Stimulated activated effector memory CD8-positive, alpha-beta T cell treated with anti-CD3 and anti-CD28 coated beads, Interleukin-12 subunit alpha, Interleukin-12 subunit beta, amount 100 ng/mL, for 72 hours (primary cell): Measurements from ENCODE around the gene RAB27B.
A peak's percentile ranks its signal among the peaks of the same experiment; 100 is the strongest.

Experiments used
- ATAC-seq: fragments of 150-1000 bp; cut with Tn5 transposase; 2 replicates; pipeline ENCODE4 v1.10.0; 2021
- DNase-seq, 2 donors: peaks; one replicate each; pipeline ENCODE4 v3.0.0; 2021 to 2022; ENCODE audit warnings: low spot score in 2 of 2
- H3K27ac Mint-ChIP-seq: one replicate; pipeline ENCODE4 v1.8.0; 2022; ENCODE audit warnings: mild to moderate bottlenecking, mixed read lengths
- H3K36me3 Mint-ChIP-seq: one replicate; pipeline ENCODE4 v1.8.0; 2022; ENCODE audit warnings: mild to moderate bottlenecking, mixed read lengths
- H3K4me1 Mint-ChIP-seq: one replicate; pipeline ENCODE4 v1.8.0; 2022; ENCODE audit warnings: mixed read lengths
- H3K4me3 Mint-ChIP-seq: one replicate; pipeline ENCODE4 v1.8.0; 2022; ENCODE audit warnings: mild to moderate bottlenecking, mixed read lengths
- H3K9me3 Mint-ChIP-seq: one replicate; pipeline ENCODE4 v1.8.0; 2022; ENCODE audit warnings: mixed read lengths

The RAB27B gene

DNA sequence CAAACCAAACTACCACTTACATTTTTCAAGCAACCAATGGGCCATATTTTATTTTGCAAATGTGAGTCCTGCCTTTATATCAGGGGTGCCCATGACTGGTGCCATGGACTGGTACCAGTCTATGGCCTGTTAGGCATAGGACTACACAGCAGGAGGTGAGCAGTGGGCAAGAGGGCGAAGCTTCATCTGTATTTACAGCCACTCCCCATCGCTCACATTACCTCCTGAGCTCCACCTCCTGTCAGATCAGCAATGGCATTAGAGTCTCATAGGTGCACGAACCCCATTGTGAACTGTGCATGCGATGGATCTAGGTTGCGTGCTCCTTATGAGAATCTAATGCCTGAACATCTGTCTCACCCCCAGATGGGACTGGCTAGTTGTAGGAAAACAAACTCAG lies 77.4 kb downstream of the RAB27B start:
- H3K9me3 Mint-ChIP-seq, result no peaks in the 10 kb centered on the region
- no peak overlapping the region for H3K27ac Mint-ChIP-seq
- H3K4me1 Mint-ChIP-seq, result no peaks in the 10 kb centered on the region
- ATAC-seq (no peak), DNase-seq (no peak)
- H3K36me3 Mint-ChIP-seq, result no peaks in the 10 kb centered on the region
- H3K4me3 Mint-ChIP-seq, result no peak overlapping the region

DNA sequence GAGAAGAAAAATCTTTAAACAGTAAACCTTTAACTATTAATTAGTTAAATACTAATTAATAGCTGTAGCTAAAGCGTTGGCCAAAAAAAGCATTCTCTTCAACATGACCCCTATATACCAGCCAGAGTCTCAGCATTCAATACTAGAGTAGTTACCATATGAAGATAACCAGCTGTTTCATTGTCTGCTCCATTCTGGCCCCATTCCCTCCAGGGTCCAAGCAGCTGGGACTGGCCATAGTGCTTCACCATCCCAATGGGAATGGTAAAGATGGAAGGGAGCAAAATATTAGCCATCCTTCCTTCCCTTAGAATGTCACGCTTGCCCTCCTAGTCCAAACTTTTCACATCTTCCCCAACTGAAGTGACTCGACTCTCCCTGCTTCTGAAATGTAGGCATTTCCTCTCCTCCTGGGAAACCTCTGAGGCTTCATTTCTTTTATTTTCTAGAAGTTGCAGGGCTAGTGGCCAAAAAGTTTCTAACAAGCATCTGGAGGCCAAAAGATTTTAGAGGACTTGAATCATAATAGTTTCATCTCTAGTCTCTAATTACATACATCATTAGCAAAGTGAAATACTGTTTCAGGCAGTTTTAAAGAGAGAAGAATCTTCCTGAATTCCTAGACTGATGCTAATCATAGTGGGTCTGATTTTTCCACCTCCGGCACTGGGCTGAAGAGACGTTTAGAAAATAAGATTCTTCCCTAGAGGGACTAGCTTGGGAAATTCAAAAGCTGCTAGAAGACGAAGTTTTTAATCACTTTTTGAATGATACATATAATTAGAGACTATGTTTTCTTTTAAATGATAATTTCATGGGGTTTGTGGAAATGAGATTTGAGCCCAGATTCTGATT lies 78.3 kb downstream of the RAB27B start:
- Mint-ChIP-seq H3K9me3 (no peaks in the 10 kb centered on the region), H3K4me3 (no peak overlapping the region), H3K4me1 (no peaks in the 10 kb centered on the region), H3K27ac (no peak overlapping the region), H3K36me3 (no peaks in the 10 kb centered on the region)
- no peak for DNase-seq
- ATAC-seq, result no peak

DNA sequence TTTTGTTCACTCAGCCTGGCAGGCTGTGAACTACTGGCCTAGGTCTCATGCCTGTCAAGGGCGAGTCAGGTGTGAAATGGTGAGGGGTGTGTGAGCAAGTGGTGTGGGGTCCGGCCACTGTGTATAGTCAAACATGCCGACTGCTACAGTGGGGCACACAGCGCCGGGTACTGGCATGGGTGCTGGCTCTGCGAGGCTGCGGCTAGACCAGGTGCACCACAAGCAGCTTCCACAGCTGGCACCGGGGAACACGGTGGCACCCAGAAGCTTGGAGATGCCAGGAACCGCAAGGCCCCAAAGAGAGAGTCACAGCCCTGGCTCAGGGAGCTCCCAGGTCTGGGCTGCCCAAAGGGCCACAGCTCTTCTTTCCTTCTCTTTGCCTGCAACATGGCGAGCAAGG lies 81.3 kb downstream of the RAB27B start:
- H3K27ac Mint-ChIP-seq, result no peak overlapping the region
- no peak overlapping the region for H3K4me3 Mint-ChIP-seq
- ATAC-seq, result peak; percentile 19

DNA sequence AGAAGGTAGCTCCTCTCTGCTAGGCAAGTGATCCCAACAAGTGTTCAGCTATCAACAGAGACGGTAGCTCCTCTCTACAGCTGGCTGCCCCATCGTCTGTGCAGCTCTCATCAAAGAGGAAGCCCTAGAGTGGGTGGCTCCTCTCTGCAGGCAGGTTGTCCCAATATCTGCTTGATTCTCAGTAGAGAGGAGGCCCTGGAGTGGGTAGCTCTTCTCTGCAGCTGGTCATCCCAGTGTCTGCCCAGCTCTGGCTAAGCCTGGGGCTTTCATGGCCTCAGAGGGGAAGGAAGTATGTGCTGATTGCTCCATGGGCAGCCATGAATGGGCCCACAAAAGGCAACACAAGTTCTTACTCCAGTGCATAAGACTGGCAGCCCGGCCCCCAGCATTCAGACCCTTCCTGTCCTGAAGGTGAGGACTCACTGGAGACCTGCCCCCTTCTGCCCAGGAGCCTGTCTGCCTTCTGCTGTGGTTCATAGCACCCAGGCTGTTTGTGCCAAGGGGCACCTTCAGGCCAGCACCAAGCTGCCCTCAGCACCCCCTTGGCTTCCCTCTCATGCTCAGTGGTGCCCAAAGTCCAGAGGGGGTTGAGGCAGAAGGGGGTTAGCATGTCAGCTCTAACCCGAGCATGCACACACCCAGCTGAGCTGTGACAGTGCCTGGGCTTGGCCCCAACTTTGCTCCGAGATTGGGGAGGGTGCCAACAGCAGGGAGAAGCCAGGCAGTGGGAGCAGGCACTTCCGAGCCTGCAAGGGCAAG lies 82.1 kb downstream of the RAB27B start:
- H3K4me3 Mint-ChIP-seq, result no peak overlapping the region
- no peak overlapping the region for H3K27ac Mint-ChIP-seq
- H3K4me1 Mint-ChIP-seq, result no peaks in the 10 kb centered on the region
- DNase-seq, result no peak
- H3K36me3 Mint-ChIP-seq, result no peaks in the 10 kb centered on the region
- H3K9me3 Mint-ChIP-seq, result no peaks in the 10 kb centered on the region
- peak; percentile 11 for ATAC-seq

More for the DNA sequence above, 81.3 kb downstream of the RAB27B start:
- Mint-ChIP-seq H3K36me3 (no peaks in the 10 kb centered on the region), H3K4me1 (no peaks in the 10 kb centered on the region), H3K9me3 (no peaks in the 10 kb centered on the region)
- no peak for DNase-seq

DNA sequence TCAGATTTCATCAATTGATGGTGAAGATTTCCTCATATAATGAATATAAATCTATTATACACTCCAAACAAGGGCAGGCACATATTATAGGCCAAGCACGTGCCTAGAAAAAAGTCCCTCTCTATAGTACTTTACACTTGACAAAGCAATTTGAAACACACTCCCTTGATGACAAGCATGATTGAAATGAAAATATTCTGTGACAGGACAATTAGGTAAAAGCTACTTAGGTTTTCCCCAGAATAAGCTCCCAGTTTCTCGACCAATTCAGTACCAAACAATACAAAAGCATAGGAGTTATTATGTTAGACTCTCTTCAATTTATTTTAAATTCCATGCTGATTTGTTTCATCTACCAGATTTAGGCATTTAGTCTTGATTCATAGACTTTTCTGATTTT lies 83.3 kb downstream of the RAB27B start:
- H3K4me1 Mint-ChIP-seq, result no peaks in the 10 kb centered on the region
- H3K36me3 Mint-ChIP-seq, result no peaks in the 10 kb centered on the region
- no peak overlapping the region for H3K4me3 Mint-ChIP-seq
- no peaks in the 10 kb centered on the region for H3K9me3 Mint-ChIP-seq
- no peak overlapping the region for H3K27ac Mint-ChIP-seq
- no peak for DNase-seq
- ATAC-seq, result no peak

DNA sequence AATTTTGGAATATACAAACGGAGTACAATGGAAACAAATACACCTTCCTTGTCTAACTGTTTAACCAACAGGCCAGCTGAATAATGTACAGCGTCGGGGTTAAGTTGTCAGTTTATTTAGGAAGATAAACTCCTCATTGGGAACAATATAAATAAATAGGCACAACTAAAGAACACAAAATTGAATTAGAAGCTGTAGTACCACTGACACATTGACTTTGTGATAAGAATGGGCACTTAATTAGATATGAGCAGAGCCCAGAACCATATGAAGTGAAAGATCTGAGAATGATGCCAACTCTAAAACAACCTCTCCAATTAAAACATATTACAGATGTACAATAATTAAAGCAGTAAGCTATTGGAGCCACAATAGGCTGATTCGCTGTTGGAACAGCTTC lies 86.5 kb downstream of the RAB27B start:
- H3K4me1 Mint-ChIP-seq, result no peaks in the 10 kb centered on the region
- ATAC-seq (no peak), DNase-seq (no peak)
- no peak overlapping the region for H3K4me3 Mint-ChIP-seq
- H3K27ac Mint-ChIP-seq, result no peak overlapping the region
- H3K9me3 Mint-ChIP-seq, result no peaks in the 10 kb centered on the region
- H3K36me3 Mint-ChIP-seq, result no peaks in the 10 kb centered on the region

DNA sequence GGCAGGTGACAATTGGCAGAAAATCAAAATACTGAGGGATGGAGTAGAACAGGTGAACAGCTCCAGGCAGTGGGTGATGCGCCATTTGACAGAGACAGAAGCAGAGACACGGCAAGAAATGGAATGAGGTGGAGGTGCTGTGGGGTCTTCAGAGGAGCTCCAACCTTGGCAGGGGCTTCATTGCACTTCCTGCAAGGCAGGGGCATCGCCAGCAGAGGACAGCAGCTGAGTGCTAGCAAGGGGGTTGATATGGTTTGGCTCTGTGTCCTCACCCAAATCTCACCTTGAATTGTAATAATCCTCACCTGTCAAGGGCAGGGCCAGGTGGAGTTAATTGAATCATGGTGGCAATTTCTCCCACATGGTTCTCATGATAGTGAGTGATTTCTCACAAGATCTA lies 88.2 kb downstream of the RAB27B start:
- Mint-ChIP-seq H3K9me3 (no peaks in the 10 kb centered on the region), H3K27ac (no peak overlapping the region), H3K4me3 (no peak overlapping the region), H3K36me3 (no peaks in the 10 kb centered on the region), H3K4me1 (no peaks in the 10 kb centered on the region)
- no peak for ATAC-seq
- no peak for DNase-seq

DNA sequence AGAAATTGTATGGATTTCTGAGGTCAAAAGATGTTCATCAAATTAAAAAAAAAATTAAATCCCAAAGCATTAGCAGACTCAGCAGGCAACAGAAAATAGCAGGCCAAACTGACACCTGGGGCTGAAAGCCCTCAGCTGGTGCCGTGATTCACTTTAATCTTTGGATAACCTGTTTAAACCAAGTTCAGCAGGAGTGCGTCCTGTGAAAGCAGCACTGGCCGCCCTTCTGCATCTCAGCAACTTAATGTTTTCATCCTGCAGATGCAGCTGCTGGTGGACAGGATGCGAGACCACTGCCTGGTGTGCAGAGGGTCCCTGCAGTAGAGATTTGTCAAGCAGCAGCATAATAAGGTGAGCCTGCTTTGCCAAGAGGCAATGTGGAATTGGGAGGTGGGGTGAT lies 89.8 kb downstream of the RAB27B start:
- no peaks in the 10 kb centered on the region for H3K36me3 Mint-ChIP-seq
- H3K9me3 Mint-ChIP-seq, result peaks cover 2% of the 10 kb centered on the region
- no peak for DNase-seq
- H3K4me1 Mint-ChIP-seq, result no peaks in the 10 kb centered on the region
- ATAC-seq, result no peak
- H3K27ac Mint-ChIP-seq, result no peak overlapping the region
- H3K4me3 Mint-ChIP-seq, result no peak overlapping the region

DNA sequence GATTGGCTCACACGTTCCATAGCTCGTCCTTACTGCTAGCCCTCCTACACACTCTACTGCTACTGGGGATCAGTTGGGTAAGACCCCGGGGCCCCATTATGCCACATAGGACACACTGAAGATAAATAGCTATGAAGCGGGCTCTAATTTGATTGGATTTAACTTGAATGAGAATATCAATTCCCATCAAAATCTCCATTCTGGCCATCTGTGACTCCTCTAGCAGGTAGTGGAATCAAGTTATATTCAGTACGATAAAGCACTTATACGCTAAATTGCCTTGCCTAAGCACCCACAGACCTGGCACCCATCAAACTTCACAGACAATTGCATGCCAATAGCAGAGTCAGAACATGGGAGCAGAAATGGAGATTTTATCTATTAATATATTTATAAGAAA lies 91.1 kb downstream of the RAB27B start:
- no peaks in the 10 kb centered on the region for H3K4me1 Mint-ChIP-seq
- H3K27ac Mint-ChIP-seq, result no peak overlapping the region
- no peaks in the 10 kb centered on the region for H3K36me3 Mint-ChIP-seq
- no peak overlapping the region for H3K4me3 Mint-ChIP-seq
- no peak for ATAC-seq
- no peak for DNase-seq
- H3K9me3 Mint-ChIP-seq, result peaks cover 2% of the 10 kb centered on the region

DNA sequence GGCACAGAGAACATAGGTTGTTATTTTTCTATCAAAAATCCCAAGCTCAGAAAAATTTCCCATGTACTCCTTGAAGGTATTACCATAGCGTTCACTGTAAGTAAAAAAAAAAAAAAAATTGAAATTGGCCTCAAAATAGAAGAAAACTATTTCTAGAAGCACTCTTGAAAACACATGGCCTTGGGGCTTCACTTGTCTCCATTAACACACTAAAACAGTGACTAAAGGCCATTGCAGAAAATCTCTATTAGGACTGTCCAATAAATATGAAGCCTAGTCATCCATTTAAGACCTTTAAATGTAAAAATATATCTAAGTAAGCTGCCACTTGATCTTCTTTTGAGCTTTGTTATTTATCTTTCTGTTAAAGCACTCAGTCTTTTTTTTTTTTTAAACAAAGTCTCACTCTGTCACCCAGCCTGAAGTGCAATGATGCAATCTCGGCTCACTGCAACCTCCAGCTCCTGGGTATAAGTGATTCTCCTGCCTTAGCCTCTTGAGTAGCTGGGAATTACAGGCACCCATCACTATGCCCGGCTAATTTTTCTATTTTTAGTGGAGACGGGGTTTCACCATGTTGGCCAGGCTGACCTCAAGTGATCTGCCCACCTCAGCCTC lies 95.2 kb downstream of the RAB27B start:
- no peaks in the 10 kb centered on the region for H3K4me1 Mint-ChIP-seq
- DNase-seq (no peak), ATAC-seq (no peak)
- H3K4me3 Mint-ChIP-seq, result no peak overlapping the region
- H3K9me3 Mint-ChIP-seq, result peaks cover 2% of the 10 kb centered on the region
- no peaks in the 10 kb centered on the region for H3K36me3 Mint-ChIP-seq
- H3K27ac Mint-ChIP-seq, result no peak overlapping the region

DNA sequence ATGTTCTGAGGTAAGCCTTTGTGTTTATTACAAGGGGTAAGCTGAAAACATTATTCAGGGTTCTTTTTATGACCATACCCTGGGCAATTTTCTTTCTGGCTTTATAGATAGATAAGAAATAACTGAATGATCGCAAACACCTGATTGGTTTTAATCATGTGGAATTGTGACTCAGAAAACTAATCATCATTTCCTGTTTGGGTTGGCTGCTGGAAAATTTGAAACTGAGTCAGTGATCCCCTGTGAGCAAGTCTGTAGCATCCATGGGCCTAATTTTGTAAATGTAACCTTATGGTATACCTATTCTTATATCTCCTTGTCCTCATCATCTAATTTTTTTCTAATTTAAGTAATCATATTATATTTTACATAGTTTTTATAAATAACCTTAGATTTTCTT lies 96.7 kb downstream of the RAB27B start:
- Mint-ChIP-seq H3K27ac (no peak overlapping the region), H3K4me3 (no peak overlapping the region), H3K9me3 (peaks cover 2% of the 10 kb centered on the region), H3K4me1 (no peaks in the 10 kb centered on the region), H3K36me3 (no peaks in the 10 kb centered on the region)
- ATAC-seq, result no peak
- DNase-seq, result no peak

DNA sequence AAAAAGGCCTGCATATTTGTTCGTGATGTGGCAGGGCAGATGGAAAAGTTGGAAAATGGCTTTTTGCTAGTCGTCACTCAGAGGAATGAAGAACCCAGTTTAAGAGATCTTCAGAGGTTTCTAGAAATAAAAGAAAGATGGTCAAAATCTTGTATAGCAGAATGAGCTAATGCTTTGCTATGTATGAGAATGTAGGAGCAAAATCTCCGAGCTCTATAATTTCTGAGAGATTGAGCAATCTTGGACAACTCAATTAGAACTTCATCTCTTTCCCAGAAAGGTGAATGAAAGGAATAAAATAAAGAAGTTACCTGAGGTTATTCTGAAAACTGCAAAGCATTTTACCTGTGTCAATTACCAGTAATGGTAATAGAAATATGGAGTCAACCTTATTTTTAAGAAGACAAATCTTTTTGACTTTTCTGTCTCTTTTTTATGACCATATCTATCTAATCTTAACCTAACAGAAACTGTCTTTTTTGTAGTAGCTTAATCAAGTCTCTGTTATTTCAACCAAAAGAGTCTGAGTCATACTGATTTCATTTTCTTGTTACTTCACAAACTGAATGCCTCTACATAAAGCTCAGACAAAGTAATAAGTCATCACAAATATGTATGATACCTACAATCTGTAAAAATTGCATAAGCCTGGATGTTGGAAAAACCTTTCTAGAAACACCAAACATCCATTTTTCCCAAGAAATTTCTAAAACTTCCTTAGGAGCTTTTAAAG lies 98.5 kb downstream of the RAB27B start:
- no peaks in the 10 kb centered on the region for H3K4me1 Mint-ChIP-seq
- peaks cover 2% of the 10 kb centered on the region for H3K9me3 Mint-ChIP-seq
- no peak overlapping the region for H3K4me3 Mint-ChIP-seq
- no peak overlapping the region for H3K27ac Mint-ChIP-seq
- H3K36me3 Mint-ChIP-seq, result no peaks in the 10 kb centered on the region
- no peak for ATAC-seq
- DNase-seq, result no peak

DNA sequence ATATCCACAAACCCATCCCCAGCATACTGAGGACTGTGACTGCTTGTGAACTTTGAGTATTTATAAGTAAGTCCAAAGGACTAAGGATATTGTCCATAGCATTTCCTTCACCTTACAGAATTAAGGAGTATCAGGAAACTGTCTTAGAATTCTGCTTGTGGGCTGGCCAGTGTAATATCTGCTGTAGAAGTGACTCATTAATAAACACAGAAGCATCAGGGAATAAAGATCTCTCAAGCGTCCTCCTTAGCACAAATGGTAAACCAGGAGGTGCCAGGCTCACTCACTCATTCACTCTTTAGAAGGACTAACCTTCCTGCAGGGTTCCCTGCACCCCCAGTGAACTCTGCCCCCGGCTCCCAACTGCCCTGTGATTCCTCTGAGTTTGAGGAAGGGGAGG lies 100.0 kb downstream of the RAB27B start:
- no peak overlapping the region for H3K27ac Mint-ChIP-seq
- H3K4me1 Mint-ChIP-seq, result no peaks in the 10 kb centered on the region
- no peak for ATAC-seq
- no peak for DNase-seq
- no peaks in the 10 kb centered on the region for H3K36me3 Mint-ChIP-seq
- no peaks in the 10 kb centered on the region for H3K9me3 Mint-ChIP-seq
- H3K4me3 Mint-ChIP-seq, result no peak overlapping the region

DNA sequence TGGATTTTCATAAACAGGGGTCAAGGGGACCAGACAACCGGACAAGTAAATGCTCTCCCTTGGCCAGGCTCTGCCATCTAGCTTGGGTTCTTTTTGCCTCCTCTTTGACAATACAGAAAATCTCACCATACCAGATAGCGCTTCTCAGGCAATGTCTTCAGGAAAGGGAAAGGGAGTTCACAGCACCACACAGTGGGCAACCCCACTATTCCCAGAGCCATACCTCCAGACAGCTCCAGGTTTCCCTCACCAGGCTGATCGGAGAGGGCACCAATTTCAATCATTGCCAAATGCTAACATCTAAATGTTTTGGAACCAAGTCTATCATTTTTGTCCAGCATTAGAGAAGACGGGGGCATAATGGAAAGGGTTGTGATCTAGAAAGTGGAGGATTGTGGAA lies 102.9 kb downstream of the RAB27B start:
- H3K27ac Mint-ChIP-seq, result no peak overlapping the region
- no peaks in the 10 kb centered on the region for H3K36me3 Mint-ChIP-seq
- no peaks in the 10 kb centered on the region for H3K9me3 Mint-ChIP-seq
- no peaks in the 10 kb centered on the region for H3K4me1 Mint-ChIP-seq
- ATAC-seq (no peak), DNase-seq (no peak)
- no peak overlapping the region for H3K4me3 Mint-ChIP-seq

DNA sequence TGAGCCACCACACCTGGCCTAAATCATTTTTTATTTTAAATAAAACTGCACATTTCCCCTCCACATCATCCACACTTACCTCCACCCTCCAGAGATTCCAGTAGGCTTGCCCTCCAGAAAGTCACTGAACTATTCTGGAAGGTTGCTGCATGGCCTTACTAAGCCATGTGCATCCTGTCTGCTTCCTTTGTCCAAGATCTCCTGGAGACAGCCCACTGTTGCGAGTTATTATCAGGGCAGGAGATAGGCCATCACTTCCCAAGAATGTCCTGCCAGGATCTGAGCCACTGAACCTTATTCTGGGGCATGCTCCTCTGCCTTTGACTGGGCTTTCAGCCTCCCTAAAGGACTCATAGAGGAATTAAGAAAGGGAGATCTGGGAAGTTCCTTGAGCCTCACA lies 104.2 kb downstream of the RAB27B start:
- Mint-ChIP-seq H3K9me3 (no peaks in the 10 kb centered on the region), H3K27ac (no peak overlapping the region), H3K36me3 (no peaks in the 10 kb centered on the region), H3K4me3 (no peak overlapping the region), H3K4me1 (no peaks in the 10 kb centered on the region)
- ATAC-seq (no peak), DNase-seq (no peak)
